HEK293 (cell line): Measurements from ENCODE around the gene SLC16A11.

Experiments
- CTCF ChIA-PET: fragments of 350-600 bp; formaldehyde crosslinking; extraction: SDS; loops from one replicate; lab custom pipeline; 2021; ENCODE audit warnings: antibody characterized with exemption; lab: Yijun Ruan, JAX
- POLR2A ChIA-PET: fragments of 300-600 bp; formaldehyde crosslinking; extraction: SDS; loops from one replicate; lab custom pipeline; 2020; ENCODE audit warnings: antibody characterized with exemption, inconsistent platforms; lab: Yijun Ruan, JAX
- H3K27ac ChIP-seq: fragments of 200-500 bp; sonication (Bioruptor generic); 2 replicates; pipeline ENCODE4 v1.5.1; 2014; ENCODE audit warnings: low read depth, low read length, control low read depth, inconsistent platforms; ENCODE audit errors: extremely low read depth
- H3K36me3 ChIP-seq, 2 experiments: fragments of 200-500 bp in 1 of 2; sonication (Bioruptor generic) in 1 of 2; 1 replicate in 1 of 2; 2 replicates in 1 of 2; pipeline ENCODE4 v1.5.1; 2014 to 2017; ENCODE audit warnings: inconsistent platforms in 2 of 2, low read length in 2 of 2; ENCODE audit not compliant: control insufficient read depth in 2 of 2, insufficient read depth in 1 of 2
- H3K4me1 ChIP-seq: fragments of 200-500 bp; sonication (Bioruptor generic); 2 replicates; pipeline ENCODE4 v1.5.1; 2014; ENCODE audit warnings: mild to moderate bottlenecking, low read length, inconsistent platforms; ENCODE audit not compliant: control insufficient read depth, insufficient read depth
- H3K4me3 ChIP-seq: 2 replicates; pipeline ENCODE4 v1.5.1; 2011; ENCODE audit warnings: low read depth, mild to moderate bottlenecking, control low read depth, low read length, moderate library complexity
- H3K9me3 ChIP-seq: fragments of 200-500 bp; sonication (Bioruptor generic); 2 replicates; pipeline ENCODE4 v1.5.1; 2014; ENCODE audit warnings: low read depth, low read length, inconsistent platforms; ENCODE audit not compliant: control insufficient read depth, insufficient read depth
- BCL11A ChIP-seq: fragments of 450-650 bp; formaldehyde crosslinking; IDR thresholded peaks from 2 replicates; pipeline ENCODE4 v1.5.1; 2016; ENCODE audit warnings: low read depth, missing biosample characterization, missing genetic modification characterization
- HOXA7 ChIP-seq: sonication (generic); formaldehyde crosslinking; IDR thresholded peaks from 2 replicates; pipeline ENCODE4 v1.8.1; 2022; ENCODE audit warnings: missing genetic modification reagents, borderline replicate concordance
- SP2 ChIP-seq: fragments of 450-650 bp; formaldehyde crosslinking; IDR thresholded peaks from 2 replicates; pipeline ENCODE4 v1.5.1; 2016; ENCODE audit warnings: missing biosample characterization, missing genetic modification characterization
- TRIM28 ChIP-seq: IDR thresholded peaks from 2 replicates; pipeline ENCODE4 v1.6.1; 2011; ENCODE audit warnings: low read length, control low read depth, borderline replicate concordance
- TSHZ1 ChIP-seq: fragments of 450-650 bp; formaldehyde crosslinking; IDR thresholded peaks from 2 replicates; pipeline ENCODE4 v1.5.1; 2016; ENCODE audit warnings: missing biosample characterization, missing genetic modification characterization, borderline replicate concordance
- ZNF133 ChIP-seq: fragments of 450-650 bp; formaldehyde crosslinking; IDR thresholded peaks from 2 replicates; pipeline ENCODE4 v1.5.1; 2016; ENCODE audit warnings: missing biosample characterization, missing genetic modification characterization
- ZNF184 ChIP-seq: fragments of 450-650 bp; IDR thresholded peaks from 2 replicates; pipeline ENCODE4 v1.5.1; 2018; ENCODE audit warnings: missing biosample characterization, mild to moderate bottlenecking, missing genetic modification characterization
- ZNF239 ChIP-seq: fragments of 450-650 bp; formaldehyde crosslinking; IDR thresholded peaks from 2 replicates; pipeline ENCODE4 v1.5.1; 2016; ENCODE audit warnings: missing biosample characterization, missing genetic modification characterization
- ZNF280D ChIP-seq: fragments of 450-650 bp; formaldehyde crosslinking; IDR thresholded peaks from 2 replicates; pipeline ENCODE4 v1.5.1; 2016; ENCODE audit warnings: missing biosample characterization, missing genetic modification characterization
- ZNF391 ChIP-seq: fragments of 450-650 bp; formaldehyde crosslinking; IDR thresholded peaks from 2 replicates; pipeline ENCODE4 v1.5.1; 2016; ENCODE audit warnings: low read depth, missing biosample characterization, missing genetic modification characterization, borderline replicate concordance
- ZNF398 ChIP-seq: fragments of 450-650 bp; formaldehyde crosslinking; IDR thresholded peaks from 2 replicates; pipeline ENCODE4 v1.5.1; 2017; ENCODE audit warnings: missing biosample characterization, missing genetic modification characterization
- ZNF404 ChIP-seq: fragments of 450-650 bp; formaldehyde crosslinking; IDR thresholded peaks from 2 replicates; pipeline ENCODE4 v1.5.1; 2017; ENCODE audit warnings: missing biosample characterization, missing genetic modification characterization
- ZNF423 ChIP-seq: fragments of 450-650 bp; formaldehyde crosslinking; IDR thresholded peaks from 2 replicates; pipeline ENCODE4 v1.5.1; 2016; ENCODE audit warnings: missing biosample characterization, missing genetic modification characterization
- ZNF548 ChIP-seq: fragments of 450-650 bp; formaldehyde crosslinking; IDR thresholded peaks from 2 replicates; pipeline ENCODE4 v1.5.1; 2016; ENCODE audit warnings: missing biosample characterization, missing genetic modification characterization
- ZNF555 ChIP-seq: fragments of 450-650 bp; formaldehyde crosslinking; conservative IDR thresholded peaks from 2 replicates; pipeline ENCODE4 v1.5.1; 2017; ENCODE audit warnings: missing biosample characterization, mild to moderate bottlenecking, missing genetic modification characterization, inconsistent platforms
- ZNF585B ChIP-seq: fragments of 450-650 bp; formaldehyde crosslinking; IDR thresholded peaks from 2 replicates; pipeline ENCODE4 v1.5.1; 2016; ENCODE audit warnings: missing biosample characterization, missing genetic modification characterization
- ZNF747 ChIP-seq: fragments of 450-650 bp; formaldehyde crosslinking; IDR thresholded peaks from 2 replicates; pipeline ENCODE4 v1.5.1; 2016; ENCODE audit warnings: missing biosample characterization, missing genetic modification characterization
- ZNF791 ChIP-seq: fragments of 450-650 bp; formaldehyde crosslinking; IDR thresholded peaks from 2 replicates; pipeline ENCODE4 v1.5.1; 2016; ENCODE audit warnings: missing biosample characterization, missing genetic modification characterization
- ZSCAN16 ChIP-seq: fragments of 450-650 bp; formaldehyde crosslinking; IDR thresholded peaks from 2 replicates; pipeline ENCODE4 v1.5.1; 2016; ENCODE audit warnings: missing biosample characterization, missing genetic modification characterization
- ZSCAN23 ChIP-seq: fragments of 450-650 bp; formaldehyde crosslinking; IDR thresholded peaks from 2 replicates; pipeline ENCODE4 v1.5.1; 2016; ENCODE audit warnings: missing biosample characterization, missing genetic modification characterization
- ZSCAN4 ChIP-seq: fragments of 450-650 bp; formaldehyde crosslinking; IDR thresholded peaks from 2 replicates; pipeline ENCODE4 v1.5.1; 2017; ENCODE audit warnings: missing biosample characterization, missing genetic modification characterization
- TF ChIP-seq, protein P1 (sequence below): fragments of 450-650 bp; formaldehyde crosslinking; conservative IDR thresholded peaks from 2 replicates; pipeline ENCODE4 v1.5.1; 2016; ENCODE audit warnings: low read depth, missing biosample characterization, missing genetic modification characterization

SLC16A11 gene

DNA sequence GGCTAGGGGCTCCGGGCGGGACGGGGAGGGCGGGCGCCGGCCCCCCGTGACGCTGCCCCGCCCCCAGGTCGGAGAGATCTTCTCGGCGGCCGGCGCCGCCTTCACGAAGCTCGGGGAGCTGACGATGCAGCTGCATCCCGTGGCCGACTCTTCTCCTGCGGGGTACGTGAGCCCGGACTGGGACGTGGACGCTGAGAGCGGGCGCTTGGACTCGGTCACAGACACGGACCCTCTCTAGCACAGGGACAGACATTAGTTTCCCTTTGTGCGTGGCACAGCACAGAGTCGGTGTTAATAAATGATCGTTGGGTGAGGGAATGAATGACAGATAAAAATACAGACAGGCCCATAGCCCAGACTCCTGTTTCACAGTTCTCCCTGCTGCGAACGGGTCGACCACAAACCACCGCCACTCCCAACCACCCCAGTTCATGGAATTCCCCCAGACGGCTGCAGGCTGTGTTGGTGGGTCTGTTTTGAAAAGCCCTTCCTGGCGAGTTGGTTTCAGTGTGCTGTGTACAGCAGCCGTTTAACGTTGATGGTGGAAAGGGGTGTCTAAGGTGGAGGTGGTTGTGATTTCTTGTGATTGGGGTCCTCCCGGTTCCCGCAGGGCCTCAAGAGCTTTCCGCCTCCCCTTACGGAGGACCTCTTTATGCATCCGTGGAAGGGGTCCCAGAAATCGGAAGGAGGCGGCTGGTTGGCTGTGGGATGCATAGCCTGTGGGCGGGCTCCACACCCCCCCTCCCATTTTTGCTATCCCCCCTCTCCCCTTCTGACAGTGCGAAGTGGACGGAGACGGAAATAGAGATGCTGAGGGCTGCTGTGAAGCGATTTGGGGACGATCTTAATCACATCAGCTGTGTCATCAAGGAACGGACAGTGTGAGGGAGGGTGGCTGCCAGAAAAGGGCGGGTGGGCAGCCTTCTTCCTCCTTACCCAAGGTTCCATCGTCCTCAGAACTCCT, 28.6 kb downstream of the SLC16A11 start:
- Histone ChIP-seq H3K9me3 (no peaks in the 10 kb centered on the region), H3K4me3 (peak overlapping the region; percentile 67), H3K36me3 (peaks cover 0 to 23% of the 10 kb centered on the region in 2 experiments; a peak in 1 of 3 replicates), H3K27ac (peak overlapping the region; percentile 99), H3K4me1 (peaks cover 12% of the 10 kb centered on the region; the same call in 1 of the 2 replicates)
- POLR2A ChIA-PET = interaction anchor here (1.0 kb wide), 3 partner anchors 10 to 105 kb away, joined by 4 to 5 read pairs (median 4); partner anchors contain the start of gene SLC16A13
- CTCF ChIA-PET = interaction anchor here (1.7 to 3.7 kb wide), 4 partner anchors 12 to 349 kb away, joined by 5 to 14 read pairs (median 8); no protein-coding TSS in a partner anchor
- TF ChIP-seq ZNF791 (tag by site-specific recombination) (no peak), BCL11A (tag by site-specific recombination) (no peak), ZNF280D (tag by site-specific recombination) (no peak), ZNF239 (tag by site-specific recombination) (no peak), ZSCAN23 (no peak), HOXA7 (CRISPR knock-in tag) (0 out of 2 replicates have a peak, but pooled peaks have one; percentile 34), ZNF184 (tag by site-specific recombination) (no peak), ZNF391 (no peak), SP2 (tag by site-specific recombination) (peak; percentile 19), ZNF555 (no peak), ZNF747 (no peak), ZNF404 (no peak), ZNF423 (tag by site-specific recombination) (no peak), ZNF398 (no peak), TSHZ1 (tag by site-specific recombination) (no peak), ZNF133 (tag by site-specific recombination) (no peak), TRIM28 (no peak), ZNF548 (no peak), ZSCAN4 (tag by site-specific recombination) (no peak), ZNF585B (no peak), ZSCAN16 (no peak)
- TF ChIP-seq, protein P1, sequence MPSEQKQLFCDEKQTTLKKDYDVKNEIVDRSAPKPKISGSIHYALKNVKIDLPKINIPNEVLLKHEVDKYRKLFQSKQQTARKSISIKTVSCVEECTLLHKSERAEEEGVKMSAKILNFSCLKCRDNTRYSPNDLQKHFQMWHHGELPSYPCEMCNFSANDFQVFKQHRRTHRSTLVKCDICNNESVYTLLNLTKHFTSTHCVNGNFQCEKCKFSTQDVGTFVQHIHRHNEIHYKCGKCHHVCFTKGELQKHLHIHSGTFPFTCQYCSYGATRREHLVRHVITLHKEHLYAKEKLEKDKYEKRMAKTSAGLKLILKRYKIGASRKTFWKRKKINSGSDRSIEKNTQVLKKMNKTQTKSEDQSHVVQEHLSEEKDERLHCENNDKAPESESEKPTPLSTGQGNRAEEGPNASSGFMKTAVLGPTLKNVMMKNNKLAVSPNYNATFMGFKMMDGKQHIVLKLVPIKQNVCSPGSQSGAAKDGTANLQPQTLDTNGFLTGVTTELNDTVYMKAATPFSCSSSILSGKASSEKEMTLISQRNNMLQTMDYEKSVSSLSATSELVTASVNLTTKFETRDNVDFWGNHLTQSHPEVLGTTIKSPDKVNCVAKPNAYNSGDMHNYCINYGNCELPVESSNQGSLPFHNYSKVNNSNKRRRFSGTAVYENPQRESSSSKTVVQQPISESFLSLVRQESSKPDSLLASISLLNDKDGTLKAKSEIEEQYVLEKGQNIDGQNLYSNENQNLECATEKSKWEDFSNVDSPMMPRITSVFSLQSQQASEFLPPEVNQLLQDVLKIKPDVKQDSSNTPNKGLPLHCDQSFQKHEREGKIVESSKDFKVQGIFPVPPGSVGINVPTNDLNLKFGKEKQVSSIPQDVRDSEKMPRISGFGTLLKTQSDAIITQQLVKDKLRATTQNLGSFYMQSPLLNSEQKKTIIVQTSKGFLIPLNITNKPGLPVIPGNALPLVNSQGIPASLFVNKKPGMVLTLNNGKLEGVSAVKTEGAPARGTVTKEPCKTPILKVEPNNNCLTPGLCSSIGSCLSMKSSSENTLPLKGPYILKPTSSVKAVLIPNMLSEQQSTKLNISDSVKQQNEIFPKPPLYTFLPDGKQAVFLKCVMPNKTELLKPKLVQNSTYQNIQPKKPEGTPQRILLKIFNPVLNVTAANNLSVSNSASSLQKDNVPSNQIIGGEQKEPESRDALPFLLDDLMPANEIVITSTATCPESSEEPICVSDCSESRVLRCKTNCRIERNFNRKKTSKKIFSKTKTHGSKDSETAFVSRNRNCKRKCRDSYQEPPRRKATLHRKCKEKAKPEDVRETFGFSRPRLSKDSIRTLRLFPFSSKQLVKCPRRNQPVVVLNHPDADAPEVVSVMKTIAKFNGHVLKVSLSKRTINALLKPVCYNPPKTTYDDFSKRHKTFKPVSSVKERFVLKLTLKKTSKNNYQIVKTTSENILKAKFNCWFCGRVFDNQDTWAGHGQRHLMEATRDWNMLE (tag by site-specific recombination) = no peak
